Loucy (cell line): Measurements from ENCODE around the gene POLR3A.

Source experiments
- CTCF ChIP-seq: fragments of 200-600 bp; sonication (generic); conservative IDR thresholded peaks from 2 replicates; pipeline ENCODE4 v1.5.1; 2014; ENCODE audit warnings: mild to moderate bottlenecking, antibody characterized with exemption, low read length
- EZH2phosphoT487 ChIP-seq: fragments of 200-600 bp; IDR thresholded peaks from 2 replicates; pipeline ENCODE4 v1.6.1; 2018; ENCODE audit warnings: antibody characterized with exemption, mild to moderate bottlenecking, moderate library complexity, borderline replicate concordance

- TF ChIP-seq CTCF: no peak
- TF ChIP-seq EZH2phosphoT487: no peak
Measured at GRCh38 chr10:78042058-78042751, 12.9 kb upstream of the POLR3A start.
